Measurements from ENCODE around the gene P4HA2. TPM values are rescaled to one million over a fixed set of nuclear protein-coding genes. Genes with fewer than 3 reads are reported as not detected.

Gene P4HA2
- total and polyA plus RNA-seq, 2 experiments from 2014 or later: 5.9 to 8.0 TPM

- Mint-ChIP-seq H3K27ac (no peak overlapping the region), H3K27me3 (ENCODE audit: insufficient read depth, low read depth, poor library complexity) (peaks cover 19% of the 10 kb centered on the region), H3K36me3 (ENCODE audit: low read depth) (no peaks in the 10 kb centered on the region; the same call in 2 of the 3 replicates), H3K9me3 (no peaks in the 10 kb centered on the region), H3K4me3 (no peak overlapping the region), H3K4me1 (peaks cover 19% of the 10 kb centered on the region)
- H3K27me3 ChIP-seq (ENCODE audit: insufficient read depth): peaks cover 5% of the 10 kb centered on the region; the same call in 1 of the 2 replicates
- TF ChIP-seq REST (IDR thresholded peaks at IDR 0.05; ENCODE audit: unreplicated experiment): no peak
- no peak for TF ChIP-seq CTCF (conservative IDR thresholded peaks at IDR 0.05; ENCODE audit: low read depth in 2 of 2)
- TF ChIP-seq POLR2AphosphoS5 (IDR thresholded peaks at IDR 0.05; ENCODE audit: low read depth): no peak
- no peak for TF ChIP-seq ETS1 (IDR thresholded peaks at IDR 0.05)
- TF ChIP-seq NANOG (IDR thresholded peaks at IDR 0.05; ENCODE audit: borderline replicate concordance): no peak
- no peak for TF ChIP-seq ZNF462 (CRISPR knock-in tag; IDR thresholded peaks at IDR 0.05)
- no peak for TF ChIP-seq JUNB (IDR thresholded peaks at IDR 0.05; ENCODE audit: unreplicated experiment)
- H3K36me3 ChIP-seq (ENCODE audit: insufficient read depth): no peaks in the 10 kb centered on the region
- H3K79me2 ChIP-seq (replicated peaks; ENCODE audit: insufficient read depth): no peaks in the 10 kb centered on the region
- H3K4me3 ChIP-seq: no peak overlapping the region
- H2AFZ ChIP-seq: no peak overlapping the region
- H3F3A ChIP-seq (replicated peaks; ENCODE audit: low read depth): 0 out of 2 replicates have a peak, but pooled peaks cover 3% of the 10 kb centered on the region
- no peaks in the 10 kb centered on the region for H4K20me1 ChIP-seq (replicated peaks; ENCODE audit: insufficient read depth)
- ATAC-seq: no peak
- DNase-seq (ENCODE audit: low spot score): no peak
- H3K9me2 ChIP-seq (ENCODE audit: insufficient read depth): no peaks in the 10 kb centered on the region
- H3K27ac ChIP-seq (ENCODE audit: low read depth): no peak overlapping the region
- H3K4me2 ChIP-seq: no peak overlapping the region
- peaks cover 10% of the 10 kb centered on the region for H3K4me1 ChIP-seq (ENCODE audit: insufficient read depth)
Measured at GRCh38 chr5:132261881-132262845, 34.5 kb upstream of the P4HA2 start.

All from GM23338 (cell line).